Superior temporal gyrus (tissue), 1 donor: ENCODE results near the gene ARMCX2.
A peak's percentile ranks its signal among the peaks of the same experiment; 100 is the strongest.
"Not testable (repeated sequence)": the region's sequence is repeated elsewhere in the genome, so short reads cannot be mapped to it uniquely, and the experiment has no call there.

ENCODE experiments used
- DNase-seq: peaks from one replicate; pipeline ENCODE4 v3.0.0-alpha.2; 2016; ENCODE audit errors: extremely low spot score

ARMCX2 gene

DNA sequence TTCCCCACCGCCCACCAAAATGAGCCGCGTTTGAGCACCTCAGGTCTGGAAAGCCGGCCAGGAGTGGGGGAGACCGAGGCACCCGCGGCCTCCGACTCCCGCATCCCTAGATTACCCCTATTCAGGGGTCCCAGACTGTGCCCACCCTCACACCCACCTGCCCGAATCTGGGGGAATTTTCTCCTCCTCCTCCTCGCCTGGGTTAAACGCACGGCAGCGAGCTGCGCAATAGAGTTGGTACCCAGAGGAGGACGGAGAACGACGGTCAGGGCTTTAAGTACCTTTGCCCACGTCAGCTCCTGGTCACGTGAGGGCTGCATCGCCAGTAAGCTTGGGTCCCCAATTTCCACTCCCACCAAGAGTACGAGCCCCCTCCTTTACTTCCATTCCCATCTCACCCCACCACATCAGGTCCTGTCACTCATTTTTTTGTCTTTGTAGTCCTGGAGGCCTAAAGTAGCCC lies at the start of gene ARMCX2:
TSS of gene ARMCX2 (minus strand) at position 250 of the 463 bp plus-strand sequence. CDS start 2,262 bp downstream, outside the sequence.
- peak; percentile 80 for DNase-seq

DNA sequence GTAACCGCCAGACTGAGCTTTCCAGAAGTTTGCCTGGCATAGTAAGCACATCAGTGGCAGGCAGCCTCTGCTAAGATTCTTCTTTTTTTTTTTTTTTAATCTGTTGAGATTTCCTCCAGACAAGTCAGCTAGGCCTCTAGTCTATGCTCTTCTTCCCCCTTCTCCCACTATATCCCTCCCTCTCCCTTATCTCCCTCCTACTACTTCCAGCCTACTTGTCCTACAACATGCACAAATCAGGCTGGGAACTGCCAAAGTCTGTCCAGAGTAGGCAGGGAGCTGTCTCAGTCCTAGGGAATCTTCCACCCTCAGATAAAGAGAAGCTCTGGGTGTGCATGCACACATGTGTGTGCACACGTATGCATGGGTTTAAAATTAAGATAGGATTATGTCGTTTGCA lies 49.7 kb upstream of the ARMCX2 start:
- no peak for DNase-seq

DNA sequence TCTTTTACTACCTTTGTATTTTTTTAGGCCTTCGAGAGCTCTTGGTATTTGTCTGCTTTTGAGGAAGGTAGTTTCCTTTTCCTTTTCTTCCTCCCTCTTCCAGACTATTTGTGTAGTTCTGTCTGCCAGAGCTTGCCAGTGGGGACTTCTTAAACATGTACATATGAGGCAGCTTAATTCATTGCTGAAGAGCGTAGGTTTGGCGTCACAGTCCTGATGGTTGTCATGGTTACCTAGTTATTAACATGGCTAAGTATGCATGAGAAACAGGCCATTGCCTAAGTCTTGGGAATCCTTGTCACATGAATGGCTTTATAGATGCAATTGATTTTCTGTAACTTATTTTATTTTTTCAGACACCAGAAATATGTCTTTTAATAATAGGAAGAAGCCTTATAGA lies 48.5 kb upstream of the ARMCX2 start:
- peak; percentile 7 for DNase-seq

DNA sequence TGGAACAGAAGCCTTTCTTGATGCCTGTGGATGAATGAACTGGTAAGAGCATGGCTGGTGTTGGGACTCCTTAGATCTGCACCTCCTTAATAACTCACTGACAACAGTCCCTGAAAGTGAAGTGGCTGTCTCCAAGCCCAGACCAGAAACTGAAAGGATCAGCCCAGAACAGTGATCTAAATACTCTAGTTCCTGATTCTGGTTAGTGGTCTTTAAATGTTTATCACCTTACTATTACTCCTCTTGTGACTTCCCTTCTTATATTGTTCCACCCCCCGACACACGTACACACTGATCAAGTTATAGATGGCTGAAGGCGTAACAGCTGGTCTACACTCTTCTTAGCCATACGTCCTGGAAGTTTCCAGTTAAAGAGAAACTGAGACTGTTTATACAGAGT lies 33.8 kb upstream of the ARMCX2 start:
- DNase-seq: no peak

DNA sequence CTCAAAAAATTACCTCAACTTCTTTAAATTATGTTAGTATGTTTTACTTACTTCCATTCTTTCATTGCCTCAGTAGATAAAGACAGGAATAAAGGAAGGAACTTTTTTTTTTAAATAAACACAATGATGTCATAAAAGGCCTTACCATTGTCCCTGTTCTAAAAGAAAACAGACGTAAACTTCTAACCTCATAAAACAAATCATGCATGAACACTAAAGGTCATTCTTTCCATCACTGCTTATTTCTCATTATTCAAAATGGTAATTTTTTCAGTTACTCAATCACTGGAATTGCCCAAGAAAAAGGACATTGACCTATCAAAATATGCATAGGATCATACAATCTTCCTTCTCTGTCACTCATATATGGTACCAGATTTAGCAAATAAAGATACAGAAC lies 32.2 kb upstream of the ARMCX2 start:
- no peak for DNase-seq

DNA sequence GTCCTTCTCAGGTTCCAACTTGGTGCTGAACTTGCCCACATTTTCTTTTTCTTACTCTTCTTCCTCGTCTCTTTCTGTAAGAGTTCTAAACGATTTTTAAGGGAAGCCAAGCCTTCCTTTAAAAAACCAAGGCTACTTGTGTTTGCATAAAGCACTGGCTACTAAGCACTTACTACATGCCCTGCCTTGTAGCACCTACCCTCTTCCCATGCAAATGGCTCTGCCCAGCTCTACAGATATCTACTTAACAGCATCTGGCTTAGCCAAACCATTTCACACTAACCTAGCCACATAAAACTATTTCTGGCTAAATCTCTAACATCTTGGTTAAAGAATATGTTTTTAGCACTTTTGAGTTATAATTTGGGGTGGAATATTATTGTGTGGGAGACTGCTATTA lies 26.9 kb upstream of the ARMCX2 start:
- no peak for DNase-seq

DNA sequence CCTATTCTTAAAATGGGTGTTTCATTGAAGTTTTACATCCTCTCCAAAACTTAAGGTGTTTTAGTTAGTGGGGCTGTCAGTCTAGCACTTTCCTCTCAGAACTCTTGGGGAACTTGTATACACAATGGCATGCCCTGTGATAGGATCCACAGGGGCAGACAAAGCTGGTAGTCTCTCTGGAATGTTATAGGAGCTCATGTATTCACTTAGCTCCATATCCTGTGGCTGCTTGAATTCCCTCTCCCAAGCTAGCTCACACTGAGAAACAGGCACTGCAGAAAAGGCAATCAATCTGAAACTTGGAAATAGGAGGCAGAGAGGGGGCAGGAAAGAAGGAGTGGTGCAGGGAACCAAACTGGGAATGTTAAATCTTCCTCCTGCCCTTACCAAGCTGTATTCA lies 26.3 kb upstream of the ARMCX2 start:
- no peak for DNase-seq

DNA sequence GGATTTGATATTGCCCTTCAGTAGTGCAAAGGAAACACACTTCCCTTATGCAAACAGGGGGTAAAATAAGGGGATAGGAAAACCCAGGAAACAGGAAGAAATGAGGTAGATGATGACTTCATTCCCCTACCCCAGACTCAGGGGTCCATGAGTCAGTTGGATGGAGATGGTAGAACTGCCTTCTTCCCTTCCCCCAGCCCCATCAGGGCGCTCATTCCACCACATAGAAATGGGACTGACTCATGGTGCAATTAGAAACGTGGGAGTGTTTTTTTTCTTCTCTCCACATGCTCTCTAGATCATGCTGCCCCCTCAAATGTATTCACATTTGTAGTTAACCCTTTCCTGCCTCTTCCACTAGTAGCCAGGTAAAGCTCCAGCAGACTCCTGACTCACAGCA lies 23.1 kb upstream of the ARMCX2 start:
- DNase-seq: no peak

DNA sequence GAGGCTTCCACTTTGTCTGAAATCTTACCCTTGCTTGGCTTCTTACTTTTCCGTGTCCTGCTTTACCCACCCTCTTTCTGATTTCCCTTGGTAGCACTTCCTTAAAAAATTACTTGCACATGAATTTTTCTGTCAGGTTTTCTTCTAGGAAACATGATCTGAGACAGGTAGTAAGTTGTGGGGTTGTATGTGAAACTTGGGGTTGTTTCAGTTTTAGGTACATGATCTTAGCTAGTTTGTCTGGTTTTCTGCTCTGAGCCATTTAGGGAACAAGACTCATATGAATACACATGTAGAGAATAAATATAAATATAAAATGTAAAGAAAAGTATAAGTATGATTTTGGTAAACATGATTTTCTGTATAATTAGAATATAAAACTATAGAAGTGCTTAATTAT lies 17.4 kb upstream of the ARMCX2 start:
- DNase-seq: no peak

DNA sequence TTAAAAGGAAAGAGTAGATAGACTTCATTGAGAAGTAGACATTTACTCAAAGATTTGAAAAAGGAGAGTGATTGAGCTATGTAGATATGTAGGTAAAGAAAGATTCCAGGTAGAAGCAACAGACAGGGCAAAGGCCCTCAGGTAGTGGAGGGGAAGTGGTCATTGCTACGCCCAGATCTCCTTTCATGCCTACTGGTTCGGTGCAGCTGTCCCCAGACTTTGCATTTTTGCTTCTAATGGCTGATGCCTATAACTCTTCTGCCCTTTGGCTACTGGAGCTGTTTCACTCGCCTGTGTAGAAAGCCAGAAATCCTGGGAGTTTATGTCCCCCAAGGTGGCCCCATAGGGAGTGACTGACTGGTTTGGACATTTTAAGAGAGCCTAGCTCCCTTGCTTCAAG lies 16.9 kb upstream of the ARMCX2 start:
- no peak for DNase-seq

DNA sequence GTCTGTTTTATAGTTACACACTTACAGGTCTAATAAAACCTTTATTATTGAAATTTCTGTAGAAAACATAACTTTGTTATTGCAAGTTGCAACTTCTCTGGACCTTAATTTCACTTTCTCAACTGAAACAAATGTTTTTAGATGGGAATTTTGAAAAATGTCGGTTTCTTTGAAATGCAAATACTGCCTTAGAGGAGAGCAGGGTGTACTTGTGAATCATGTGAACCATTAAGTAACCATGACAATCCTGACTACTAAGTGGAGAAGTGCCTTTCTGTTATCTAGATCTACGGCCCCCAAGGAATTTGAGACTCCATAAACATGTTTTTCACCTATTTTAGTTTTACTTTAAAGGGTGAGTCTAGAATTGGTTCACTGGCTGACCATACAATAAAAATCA lies 8.5 kb upstream of the ARMCX2 start:
- no peak for DNase-seq

DNA sequence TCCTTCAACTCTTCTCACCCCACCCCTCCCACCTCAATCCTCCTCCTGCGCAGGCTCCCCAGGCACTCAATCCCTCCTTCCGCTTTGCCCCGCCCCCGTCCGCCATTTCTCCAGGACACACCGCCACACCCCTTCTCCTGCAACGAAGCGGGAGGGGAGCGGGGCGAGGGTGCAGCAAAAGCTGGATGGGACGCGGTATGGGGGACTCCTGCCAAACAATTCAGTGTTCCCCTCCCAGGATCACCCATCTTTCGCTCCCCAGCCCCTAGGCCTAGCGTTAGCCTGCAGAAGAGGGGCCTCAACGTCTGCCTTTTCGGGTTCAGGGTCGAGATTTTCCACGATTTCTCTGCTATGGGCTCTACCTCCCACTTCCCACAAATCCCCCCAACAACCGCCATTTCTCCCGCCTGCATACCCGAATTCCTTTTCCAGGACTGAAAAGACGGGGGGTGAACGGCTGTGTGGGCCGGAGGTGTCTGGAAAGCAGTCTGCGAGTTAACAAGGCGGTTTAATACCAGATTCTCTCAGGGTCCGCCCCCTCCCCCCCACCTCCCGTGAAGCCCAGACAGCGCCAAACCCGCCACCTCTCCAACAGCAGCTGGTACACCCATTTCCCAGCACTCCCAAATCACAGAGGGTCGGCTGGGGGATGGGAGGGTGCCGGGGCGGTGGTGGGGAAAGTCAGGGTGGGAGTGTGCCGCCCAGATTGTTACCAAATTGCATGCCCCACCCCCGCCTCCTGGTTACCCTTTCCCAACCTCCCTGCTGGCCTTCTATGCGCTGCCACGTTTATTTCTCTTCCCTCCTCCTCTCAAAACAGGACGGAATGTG lies 774 bp downstream of the ARMCX2 start:
- DNase-seq: peak; percentile 51

DNA sequence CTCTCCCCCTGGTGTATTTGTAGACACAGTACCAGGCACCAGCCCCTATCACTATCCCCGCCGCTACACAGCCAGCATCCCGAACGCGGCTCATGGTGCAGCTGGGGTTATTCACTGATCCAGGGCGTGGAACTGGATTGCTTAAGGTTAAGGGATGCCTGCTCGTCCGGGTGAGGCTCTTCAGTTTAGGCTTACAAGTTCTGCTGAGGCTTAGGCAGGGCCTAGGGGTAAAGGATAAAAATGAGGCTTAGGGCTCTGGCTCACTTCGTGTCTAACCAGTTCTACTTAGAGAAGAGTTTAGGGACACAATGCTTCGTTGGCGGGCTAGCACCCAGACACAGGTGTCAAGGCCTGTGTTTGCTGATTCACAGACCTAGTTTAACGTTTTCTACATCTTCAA lies 2.2 kb downstream of the ARMCX2 start:
- DNase-seq: no peak

DNA sequence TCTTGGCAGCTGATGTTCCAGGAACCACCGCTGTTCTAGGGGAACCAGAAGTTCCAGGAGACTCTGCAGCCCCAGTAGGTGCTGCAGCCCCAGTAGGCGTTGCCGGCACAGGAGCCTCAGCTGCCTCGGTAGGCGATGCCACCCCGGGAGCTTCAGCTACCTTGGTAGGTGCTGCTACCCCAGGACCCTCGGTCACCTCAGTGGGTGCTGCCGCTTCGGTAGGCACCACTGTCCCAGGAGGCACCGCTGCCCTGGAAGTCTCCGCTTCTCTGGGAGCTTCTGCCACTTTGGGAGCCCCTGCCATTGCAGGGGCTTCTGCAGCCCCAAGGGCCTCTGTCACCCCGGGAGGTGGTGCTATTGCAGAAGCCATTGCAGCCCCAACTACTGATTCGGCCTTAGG lies 2.8 kb downstream of the ARMCX2 start:
- no peak for DNase-seq

DNA sequence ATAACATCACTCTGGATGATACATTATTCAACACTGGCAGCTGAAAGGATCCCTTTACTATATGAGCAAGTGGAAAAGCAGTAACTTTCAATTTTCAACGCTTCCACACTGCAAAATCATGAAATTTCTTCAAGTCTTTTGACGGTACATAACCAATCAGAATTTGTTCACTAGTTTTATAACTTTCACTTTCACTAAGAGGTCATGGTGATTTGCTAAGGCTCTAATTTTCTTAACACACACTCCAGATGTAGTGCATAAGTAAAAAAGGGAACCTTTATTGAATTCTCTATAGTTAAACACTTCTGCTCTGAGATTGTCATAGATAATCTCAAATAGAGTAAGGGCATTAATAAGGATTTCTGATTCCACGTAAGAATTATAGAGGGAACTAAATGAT lies 4.1 kb downstream of the ARMCX2 start:
- peak; percentile 15 for DNase-seq

DNA sequence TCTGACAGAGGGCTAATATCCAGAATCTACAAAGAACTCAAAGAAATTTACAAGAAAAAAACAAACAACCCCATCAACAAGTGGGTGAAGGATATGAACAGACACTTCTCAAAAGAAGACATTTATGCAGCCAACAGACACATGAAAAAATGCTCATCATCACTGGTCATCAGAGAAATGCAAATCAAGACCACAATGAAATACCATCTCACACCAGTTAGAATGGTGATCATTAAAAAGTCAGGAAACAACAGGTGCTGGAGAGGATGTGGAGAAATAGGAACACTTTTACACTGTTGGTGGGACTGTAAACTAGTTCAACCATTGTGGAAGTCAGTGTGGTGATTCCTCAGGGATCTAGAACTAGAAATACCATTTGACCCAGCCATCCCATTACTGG lies 11.9 kb downstream of the ARMCX2 start:
- not testable (repeated sequence) for DNase-seq

DNA sequence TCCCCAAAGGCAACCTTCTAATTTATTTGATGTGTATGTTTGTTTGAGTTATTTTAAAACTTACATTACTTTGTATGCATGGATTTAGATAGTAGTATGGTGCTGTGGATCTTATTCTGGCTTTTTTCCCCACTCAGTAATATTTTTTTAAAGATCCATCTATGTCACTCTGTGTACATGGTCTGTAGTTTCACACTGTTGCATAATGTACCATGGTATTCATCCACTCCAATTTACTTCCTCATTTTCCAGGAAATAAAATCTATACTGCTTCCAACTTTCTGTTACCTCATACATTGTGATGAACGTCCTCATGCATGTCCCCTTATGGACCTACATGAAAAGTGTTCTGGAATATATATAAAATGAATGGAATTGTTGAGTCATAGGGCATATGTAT lies 17.6 kb downstream of the ARMCX2 start:
- DNase-seq: no peak

DNA sequence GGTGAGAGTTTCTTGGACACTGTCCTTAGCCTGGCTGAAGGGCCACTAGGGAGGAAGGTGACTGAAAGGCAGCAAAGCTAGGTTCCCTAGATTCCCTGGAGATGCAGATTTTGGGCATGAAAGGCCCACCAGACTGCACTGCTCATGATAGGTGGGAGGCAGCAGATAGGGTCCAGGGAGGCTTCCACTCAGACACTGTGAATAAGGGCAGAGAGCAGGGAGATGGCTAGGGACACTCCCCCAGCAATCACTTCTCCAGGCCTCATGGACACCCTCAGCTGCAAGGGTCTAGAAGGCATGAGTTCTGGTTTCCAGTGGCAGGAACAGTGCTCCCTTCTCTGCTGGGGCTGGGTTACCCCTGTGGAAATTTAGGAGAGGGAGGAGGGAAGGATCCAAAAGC lies 20.1 kb downstream of the ARMCX2 start:
- no peak for DNase-seq

DNA sequence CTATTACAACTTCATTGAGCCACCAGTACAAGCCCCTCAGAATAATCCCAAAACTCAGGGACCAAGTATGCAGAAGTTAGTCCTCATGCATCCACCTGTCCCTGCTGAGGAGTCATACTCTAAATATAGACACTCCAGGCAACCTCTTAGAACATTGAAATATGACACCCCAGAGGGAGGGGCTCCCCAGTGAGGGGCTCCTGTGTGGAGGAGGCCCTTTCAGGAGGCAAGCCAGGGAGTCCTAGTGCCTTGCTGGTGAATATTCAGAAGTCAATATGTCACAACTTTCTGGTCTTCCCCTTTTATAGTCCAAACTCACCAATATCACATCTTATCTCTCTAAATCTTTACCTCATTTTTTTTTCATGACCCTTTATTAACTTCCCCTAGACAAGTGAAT lies 40.3 kb downstream of the ARMCX2 start:
- no peak for DNase-seq

DNA sequence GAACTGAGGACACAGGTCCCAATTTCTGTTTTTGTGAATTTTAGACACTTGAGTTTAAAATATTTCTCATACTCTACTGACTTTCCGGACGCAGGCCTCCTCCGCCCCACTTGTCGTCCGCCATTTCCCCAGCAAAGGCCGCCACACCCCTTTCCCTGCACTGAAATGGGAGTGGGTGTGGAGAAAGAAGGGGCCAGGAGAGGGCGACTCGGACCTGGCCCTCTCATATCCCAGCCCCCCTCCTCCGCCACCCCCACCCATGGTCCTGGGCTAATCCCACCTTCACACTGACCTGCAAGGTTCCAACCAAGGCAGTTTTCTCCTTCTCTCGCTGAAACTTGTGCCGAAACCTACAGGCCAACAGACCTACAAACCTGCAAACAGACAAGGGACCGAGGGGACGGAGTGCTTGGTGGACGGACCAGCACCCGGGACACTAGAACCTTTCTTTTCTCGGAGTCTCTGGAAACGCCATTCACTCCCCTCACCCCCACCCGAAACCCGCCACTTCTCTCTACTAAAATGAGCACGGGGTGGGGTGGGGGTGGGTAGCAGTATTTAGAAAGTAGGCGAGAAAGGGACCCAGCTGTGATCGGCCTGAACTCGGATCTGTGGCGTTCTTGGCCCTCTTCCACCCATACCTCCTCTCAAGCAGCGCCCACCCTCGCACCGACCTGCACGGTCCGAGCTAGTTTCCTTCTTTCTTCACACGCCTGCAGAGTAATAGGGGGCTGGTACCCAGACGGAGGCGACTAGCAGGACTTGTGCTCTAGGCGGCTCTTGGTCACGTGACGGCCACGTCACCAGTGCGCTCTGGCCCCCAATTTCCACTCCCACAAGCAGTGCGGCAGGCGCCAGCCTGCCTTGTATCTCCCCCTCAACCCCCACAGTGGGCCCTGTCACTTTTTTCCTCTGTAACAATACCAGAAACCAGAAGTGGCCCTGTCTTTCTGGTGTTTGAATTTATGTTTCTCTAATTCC lies 42.1 kb downstream of the ARMCX2 start, which contains the start of gene ARMCX6:
TSS of gene ARMCX6 (minus strand) at position 790 of the 981 bp plus-strand sequence. CDS start 1,380 bp downstream, outside the sequence.
- DNase-seq: peak; percentile 82

DNA sequence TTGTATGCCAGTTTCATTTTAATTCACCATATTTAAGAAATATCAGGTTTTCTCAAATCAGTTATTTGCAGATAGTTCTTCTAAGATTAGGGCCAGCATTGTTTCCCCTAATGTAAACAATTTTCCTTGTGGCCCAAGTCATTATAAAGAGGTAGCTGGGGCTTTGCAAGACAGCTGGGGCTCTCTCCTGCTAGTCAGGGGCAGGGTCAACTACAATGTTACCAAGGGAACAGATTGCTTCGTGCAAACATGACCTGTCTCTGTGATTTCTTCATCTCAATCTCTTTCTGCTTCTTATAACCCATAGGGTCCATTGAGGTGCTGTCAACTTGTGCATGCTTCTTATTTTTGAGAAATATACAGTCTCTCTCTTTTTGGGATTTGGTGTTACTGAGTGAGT lies 53.9 kb downstream of the ARMCX2 start:
- no peak for DNase-seq
